Type B pancreatic cell (in vitro differentiated cells): ENCODE results near the gene TLCD3A. TPM values are rescaled to one million over a fixed set of nuclear protein-coding genes. Genes with fewer than 3 reads are reported as not detected.

Experiments
- DNase-seq: peaks from one replicate; pipeline ENCODE4 v3.0.0; 2021; ENCODE audit warnings: mixed read lengths; ENCODE audit not compliant: unreplicated experiment; ENCODE audit errors: extremely low spot score
- H3K27ac Mint-ChIP-seq: 2 replicates; pipeline ENCODE4 v1.8.0; 2021; ENCODE audit warnings: mild to moderate bottlenecking, mixed read lengths
- H3K27me3 Mint-ChIP-seq: 2 replicates; pipeline ENCODE4 v1.8.0; 2021; ENCODE audit warnings: mixed read lengths
- H3K36me3 Mint-ChIP-seq: 2 replicates; pipeline ENCODE4 v1.8.0; 2021; ENCODE audit warnings: mixed read lengths
- H3K4me1 Mint-ChIP-seq: one replicate; pipeline ENCODE4 v1.8.0; 2021; ENCODE audit warnings: mixed read lengths; ENCODE audit not compliant: unreplicated experiment
- H3K4me3 Mint-ChIP-seq: 2 replicates; pipeline ENCODE4 v1.8.0; 2021; ENCODE audit warnings: mild to moderate bottlenecking, mixed read lengths
- H3K9me3 Mint-ChIP-seq: 2 replicates; pipeline ENCODE4 v1.8.0; 2021; ENCODE audit warnings: mixed read lengths
- total RNA-seq: library from RNA; stranded (reverse); gene quantifications from 2 replicates; pipeline ENCODE4 v1.2.1, GENCODE V29; 2021; ENCODE audit warnings: low replicate concordance
- TF ChIP-seq, protein P1 (sequence below): fragments of 200-600 bp; sonication (generic); conservative IDR thresholded peaks from 2 replicates; pipeline ENCODE4 v1.5.0; 2021; ENCODE audit warnings: antibody characterized with exemption, mild to moderate bottlenecking

Gene TLCD3A
- total RNA-seq, 1 donor from 2014 or later = 19.3 TPM

GRCh38 chr17:720706-721539 is 11.5 kb upstream of the TLCD3A start:
- Mint-ChIP-seq H3K4me1 (peaks cover 4% of the 10 kb centered on the region), H3K27ac (no peak overlapping the region), H3K4me3 (no peak overlapping the region), H3K36me3 (peaks cover 3% of the 10 kb centered on the region), H3K9me3 (no peaks in the 10 kb centered on the region), H3K27me3 (no peaks in the 10 kb centered on the region)
- TF ChIP-seq, protein P1, sequence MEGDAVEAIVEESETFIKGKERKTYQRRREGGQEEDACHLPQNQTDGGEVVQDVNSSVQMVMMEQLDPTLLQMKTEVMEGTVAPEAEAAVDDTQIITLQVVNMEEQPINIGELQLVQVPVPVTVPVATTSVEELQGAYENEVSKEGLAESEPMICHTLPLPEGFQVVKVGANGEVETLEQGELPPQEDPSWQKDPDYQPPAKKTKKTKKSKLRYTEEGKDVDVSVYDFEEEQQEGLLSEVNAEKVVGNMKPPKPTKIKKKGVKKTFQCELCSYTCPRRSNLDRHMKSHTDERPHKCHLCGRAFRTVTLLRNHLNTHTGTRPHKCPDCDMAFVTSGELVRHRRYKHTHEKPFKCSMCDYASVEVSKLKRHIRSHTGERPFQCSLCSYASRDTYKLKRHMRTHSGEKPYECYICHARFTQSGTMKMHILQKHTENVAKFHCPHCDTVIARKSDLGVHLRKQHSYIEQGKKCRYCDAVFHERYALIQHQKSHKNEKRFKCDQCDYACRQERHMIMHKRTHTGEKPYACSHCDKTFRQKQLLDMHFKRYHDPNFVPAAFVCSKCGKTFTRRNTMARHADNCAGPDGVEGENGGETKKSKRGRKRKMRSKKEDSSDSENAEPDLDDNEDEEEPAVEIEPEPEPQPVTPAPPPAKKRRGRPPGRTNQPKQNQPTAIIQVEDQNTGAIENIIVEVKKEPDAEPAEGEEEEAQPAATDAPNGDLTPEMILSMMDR = no peak
- no peak for DNase-seq

GRCh38 chr17:721540-721937 is 10.9 kb upstream of the TLCD3A start:
- Mint-ChIP-seq H3K4me1 (peaks cover 4% of the 10 kb centered on the region), H3K27ac (no peak overlapping the region), H3K27me3 (peaks cover 3% of the 10 kb centered on the region), H3K36me3 (peaks cover 3% of the 10 kb centered on the region), H3K4me3 (no peak overlapping the region), H3K9me3 (no peaks in the 10 kb centered on the region)
- TF ChIP-seq, protein P1 = no peak
- DNase-seq = no peak

DNA sequence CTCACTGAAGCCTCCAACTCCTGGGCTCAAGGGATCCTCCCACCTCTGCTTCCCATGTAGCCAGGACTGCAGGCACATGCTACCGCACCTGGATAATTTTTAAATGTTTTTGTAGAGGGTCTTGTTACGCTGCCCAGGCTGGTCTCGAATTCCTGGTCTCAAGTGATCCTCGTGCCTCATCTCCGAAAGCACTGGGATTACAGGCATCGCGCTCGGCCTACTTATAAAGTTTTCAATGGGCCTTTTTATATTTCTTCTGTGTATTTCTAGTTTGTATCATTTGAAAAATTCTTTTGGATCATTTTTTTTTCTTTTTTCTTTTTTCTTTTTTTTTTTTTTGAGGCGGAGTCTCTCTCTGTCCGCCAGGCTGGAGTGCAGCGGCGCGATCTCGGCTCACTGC is 7.3 kb upstream of the TLCD3A start:
- H3K36me3 Mint-ChIP-seq = no peaks in the 10 kb centered on the region

DNA sequence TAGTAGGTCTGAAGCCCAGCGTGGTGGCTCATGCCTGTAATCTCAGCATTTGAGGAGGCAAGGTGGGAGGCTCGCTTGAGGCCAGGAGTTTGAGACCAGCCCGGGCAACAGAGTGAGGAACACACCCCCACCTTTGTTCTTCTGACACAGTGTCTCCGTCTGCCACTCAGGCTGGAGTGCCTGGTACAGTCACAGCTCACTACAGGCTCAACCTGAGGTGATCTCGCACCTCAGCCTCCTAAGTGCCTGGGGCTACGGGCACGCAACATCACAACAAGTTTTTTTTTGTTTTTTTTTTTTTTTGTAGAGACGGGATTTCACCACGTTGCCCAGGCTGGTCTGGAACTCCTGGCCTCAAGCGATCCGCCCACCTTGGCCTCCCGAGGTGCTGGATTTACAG is 6.7 kb upstream of the TLCD3A start:
- Mint-ChIP-seq H3K9me3 (no peaks in the 10 kb centered on the region), H3K27me3 (peaks cover 4% of the 10 kb centered on the region), H3K4me1 (peaks cover 3% of the 10 kb centered on the region), H3K27ac (no peak overlapping the region), H3K4me3 (no peak overlapping the region), H3K36me3 (no peaks in the 10 kb centered on the region)
- no peak for DNase-seq
- TF ChIP-seq, protein P1 = no peak

More for the DNA sequence above, 7.3 kb upstream of the TLCD3A start:
- H3K27ac Mint-ChIP-seq = no peak overlapping the region
- H3K9me3 Mint-ChIP-seq = no peaks in the 10 kb centered on the region
- no peak for DNase-seq
- TF ChIP-seq, protein P1 = no peak
- H3K4me3 Mint-ChIP-seq = no peak overlapping the region
- peaks cover 3% of the 10 kb centered on the region for H3K4me1 Mint-ChIP-seq
- H3K27me3 Mint-ChIP-seq = peaks cover 4% of the 10 kb centered on the region

GRCh38 chr17:726271-726919 is 6.0 kb upstream of the TLCD3A start:
- peaks cover 8% of the 10 kb centered on the region for H3K4me1 Mint-ChIP-seq
- no peak for DNase-seq
- TF ChIP-seq, protein P1 = peak; percentile 15
- peak overlapping the region; percentile 39 for H3K4me3 Mint-ChIP-seq
- peaks cover 4% of the 10 kb centered on the region for H3K27me3 Mint-ChIP-seq
- peak overlapping the region; percentile 74 for H3K27ac Mint-ChIP-seq
- no peaks in the 10 kb centered on the region for H3K9me3 Mint-ChIP-seq
- no peaks in the 10 kb centered on the region for H3K36me3 Mint-ChIP-seq
